A549 (cell line): ENCODE data around the gene MUC6.

Experiments
- CTCF ChIP-seq: fragments of >200 bp; sonication (Bioruptor Twin); formaldehyde crosslinking; IDR thresholded peaks from 3 replicates; pipeline ENCODE4 v1.5.1; 2016
- FOSL2 ChIP-seq, 2 experiments: fragments of 450-650 bp in 1 of 2; fragments of >200 bp in 1 of 2; sonication (Bioruptor Twin) in 1 of 2; formaldehyde crosslinking; IDR thresholded peaks; 2 replicates each; pipeline versions ENCODE4 v1.5.0 to v1.6.1; 2016 to 2020; ENCODE audit warnings: mild to moderate bottlenecking in 1 of 2, moderate library complexity in 1 of 2
- JUN ChIP-seq, 2 experiments: fragments of >200 bp; sonication (Bioruptor Twin); formaldehyde crosslinking; IDR thresholded peaks; 2 replicates in 1 of 2; 3 replicates in 1 of 2; pipeline ENCODE4 v1.6.1; 2016 to 2017
- MYC ChIP-seq: IDR thresholded peaks from 2 replicates; pipeline ENCODE4 v1.6.1; 2012; ENCODE audit warnings: mild to moderate bottlenecking, inconsistent platforms, low read length, improper control_type of control experiment, borderline replicate concordance
- PHF8 ChIP-seq: fragments of 200-600 bp; sonication (generic); IDR thresholded peaks from 2 replicates; pipeline ENCODE4 v1.6.1; 2016; ENCODE audit warnings: low read depth, mild to moderate bottlenecking, antibody characterized with exemption, moderate library complexity, borderline replicate concordance
- POLR2AphosphoS2 ChIP-seq: conservative IDR thresholded peaks from 2 replicates; pipeline ENCODE4 v1.6.1; 2012; ENCODE audit warnings: low read length, improper control_type of control experiment, inconsistent platforms
- RCOR1 ChIP-seq: fragments of 150-350 bp; IDR thresholded peaks from 2 replicates; pipeline ENCODE4 v1.6.1; 2014; ENCODE audit warnings: antibody characterized with exemption, low read length, low read depth
- REST ChIP-seq: fragments of 200-600 bp; sonication (generic); IDR thresholded peaks from 2 replicates; pipeline ENCODE4 v1.6.1; 2016; ENCODE audit warnings: antibody characterized with exemption, mild to moderate bottlenecking, moderate library complexity

- TF ChIP-seq FOSL2 (IDR thresholded peaks at IDR 0.05) (no peak), FOSL2 (CRISPR knock-in tag; IDR thresholded peaks at IDR 0.05) (no peak), RCOR1 (no peak), JUN (IDR thresholded peaks at IDR 0.05) (no peak), MYC (no peak), CTCF (no peak), POLR2AphosphoS2 (no peak), REST (no peak), PHF8 (no peak)
Measured at GRCh38 chr11:1029654-1030053, 6.9 kb downstream of the MUC6 start.
